NCI-H128 (cell line): ENCODE data around the gene TTLL1.

Source experiments
- DNase-seq: peaks from one replicate; lab custom pipeline; 2025; ENCODE audit not compliant: unreplicated experiment; lab: John Stamatoyannopoulos, UW

Gene TTLL1

DNA sequence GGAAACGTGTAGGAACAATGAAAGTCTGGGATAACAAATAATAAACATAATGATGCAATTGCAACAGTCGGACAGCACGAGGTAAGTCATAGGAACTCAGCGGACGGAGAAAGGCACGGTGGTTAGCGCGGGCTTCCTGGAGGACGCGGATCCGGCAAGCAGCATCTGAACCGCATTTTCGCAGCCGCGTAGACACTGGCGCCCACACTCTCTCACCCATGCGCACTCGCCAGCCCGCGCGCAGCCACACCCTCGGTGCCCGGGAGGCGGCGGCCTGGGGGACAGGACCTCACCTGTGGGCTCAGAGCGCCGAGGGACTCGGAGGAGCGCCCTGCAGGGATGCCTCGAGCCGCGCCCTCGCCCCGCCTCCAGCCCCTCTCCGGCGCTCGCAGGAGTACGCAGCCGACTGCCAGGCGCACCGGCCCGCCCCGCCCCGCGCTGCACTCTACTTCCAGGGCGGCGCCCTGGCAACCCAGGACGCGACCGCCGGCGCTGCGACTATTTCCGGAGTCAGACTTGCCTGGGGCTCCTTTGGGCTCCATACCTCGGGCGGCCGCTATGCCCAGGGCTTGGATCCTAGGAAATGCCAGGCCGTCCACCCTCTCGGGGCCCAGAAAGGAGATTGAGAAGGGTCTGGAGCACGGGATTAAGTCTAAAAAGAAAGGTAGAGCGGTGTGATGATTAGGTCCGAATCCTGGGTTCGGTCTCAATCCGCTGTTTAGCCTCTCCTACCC is at the start of gene TTLL1:
TTLL1 (minus strand) TSS at position 408 of the 734 bp plus-strand sequence. CDS start 13,805 bp downstream, outside the sequence.
- DNase-seq: no peak

- no peak for DNase-seq
Observed at GRCh38 chr22:43136801-43137200, 47.6 kb upstream of the TTLL1 start.

DNA sequence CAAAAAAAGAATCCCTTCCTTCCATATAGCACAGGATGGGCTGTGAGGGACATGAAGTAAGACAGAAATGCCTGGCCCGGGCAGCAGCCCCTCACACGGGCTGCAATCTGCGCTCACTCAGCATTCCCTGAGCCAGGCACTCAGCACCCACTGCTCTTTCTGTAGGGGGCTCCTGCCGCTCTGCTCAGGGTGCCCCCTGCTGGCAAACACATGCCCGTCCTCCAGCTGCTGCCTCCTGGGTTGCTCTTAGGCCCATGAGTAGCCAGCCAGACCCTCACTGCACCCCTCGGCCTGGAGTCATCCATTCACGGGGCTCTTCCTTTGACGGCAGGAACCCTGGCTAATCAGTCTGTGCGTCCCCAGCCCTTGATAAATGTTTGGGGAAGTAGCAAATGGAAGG is 47.1 kb upstream of the TTLL1 start:
- no peak for DNase-seq

DNA sequence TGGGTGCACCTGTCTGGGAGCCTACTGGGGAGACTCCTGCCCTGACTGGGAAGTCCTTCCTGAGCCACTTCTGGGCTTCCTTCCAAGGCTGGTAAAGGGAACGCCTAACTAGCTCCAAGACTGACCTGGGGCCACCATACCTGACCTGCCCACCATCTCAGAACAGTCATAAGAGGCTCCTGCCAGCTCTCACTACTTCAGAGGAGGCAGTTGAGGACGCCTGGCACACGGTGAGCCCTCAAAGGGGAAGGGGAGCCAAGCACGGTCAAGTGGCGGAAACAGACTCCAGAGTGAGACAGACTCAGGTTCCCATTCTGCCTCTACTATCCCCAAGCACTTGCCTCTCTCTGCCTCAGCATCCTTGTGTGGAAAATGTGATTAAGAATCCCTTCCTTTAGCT is 46.4 kb upstream of the TTLL1 start:
- no peak for DNase-seq

- no peak for DNase-seq
Observed at GRCh38 chr22:43134553-43134952, 45.4 kb upstream of the TTLL1 start.

- DNase-seq: no peak
Observed at GRCh38 chr22:43133401-43133800, 44.2 kb upstream of the TTLL1 start.

- no peak for DNase-seq
Observed at GRCh38 chr22:43131773-43132501, 42.7 kb upstream of the TTLL1 start.

GRCh38 chr22:43129426-43130425 is 40.5 kb upstream of the TTLL1 start:
- no peak for DNase-seq

DNA sequence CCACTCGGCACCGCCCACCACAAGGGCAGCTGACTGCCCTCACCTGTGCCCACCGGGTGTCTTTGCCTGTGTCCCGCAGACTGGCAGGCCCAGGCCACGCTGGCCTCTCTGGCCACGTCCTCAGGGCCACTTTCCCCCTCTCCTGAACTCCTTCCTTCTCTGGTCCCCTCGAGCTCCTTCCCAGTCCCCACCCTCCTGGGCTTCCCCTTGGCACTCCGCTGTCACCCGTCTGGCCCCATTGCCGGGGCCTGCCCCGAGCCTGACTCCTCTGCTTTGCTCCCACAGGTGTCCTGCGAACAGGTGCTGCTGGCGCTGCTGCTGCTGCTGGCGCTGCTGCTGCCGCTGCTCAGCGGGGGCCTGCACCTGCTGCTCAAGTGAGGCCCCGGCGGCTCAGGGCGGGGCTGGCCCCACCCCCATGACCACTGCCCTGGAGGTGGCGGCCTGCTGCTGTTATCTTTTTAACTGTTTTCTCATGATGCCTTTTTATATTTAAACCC is 39.8 kb upstream of the TTLL1 start:
- DNase-seq: no peak

GRCh38 chr22:43128116-43128515 is 38.9 kb upstream of the TTLL1 start:
- no peak for DNase-seq

GRCh38 chr22:43127166-43127908 is 38.1 kb upstream of the TTLL1 start:
- DNase-seq: no peak

GRCh38 chr22:43126501-43127165 is 37.4 kb upstream of the TTLL1 start:
- no peak for DNase-seq

GRCh38 chr22:43118953-43119458 is 29.8 kb upstream of the TTLL1 start:
- no peak for DNase-seq

DNA sequence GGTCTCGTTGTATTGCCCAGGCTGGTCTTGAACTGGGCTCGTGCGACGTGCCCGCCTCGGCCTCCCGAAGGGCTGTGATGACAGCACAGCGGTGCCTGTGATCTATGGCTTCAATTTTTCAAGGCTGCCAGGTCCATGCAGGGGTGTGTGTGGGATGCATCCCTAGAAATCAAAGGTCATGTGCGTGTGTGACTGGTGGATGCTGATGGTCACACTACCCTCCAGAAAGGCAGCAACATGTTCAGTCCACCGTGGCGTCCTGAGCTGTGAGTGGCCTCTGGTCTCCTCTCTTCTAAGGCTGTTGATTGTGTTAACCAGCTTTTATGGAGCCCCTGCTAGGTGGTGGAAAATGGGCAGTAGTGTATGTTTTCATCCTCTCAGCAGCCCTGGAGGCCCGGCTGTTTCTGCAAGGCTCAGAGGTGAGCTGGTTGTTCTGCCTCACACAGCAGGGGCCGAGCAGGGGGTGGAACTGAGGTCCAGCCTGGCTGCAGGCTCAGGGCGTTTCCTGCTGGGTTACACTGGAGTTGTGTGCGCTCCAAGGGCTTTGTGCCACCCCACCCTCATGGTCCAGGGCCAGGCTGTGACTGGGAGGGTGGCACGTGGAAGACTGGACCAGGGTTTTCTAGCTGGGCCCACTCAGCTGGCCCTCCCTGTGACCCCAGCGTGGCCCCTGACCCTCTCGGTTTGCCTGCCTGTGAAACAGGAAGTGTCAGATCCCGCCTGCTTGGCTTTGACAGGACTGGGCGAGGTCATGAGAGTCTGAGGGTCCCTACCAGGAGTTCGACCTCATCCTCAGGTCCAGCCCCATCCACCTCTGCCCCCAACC is 29.0 kb upstream of the TTLL1 start:
- DNase-seq: no peak

GRCh38 chr22:43116932-43117331 is 27.7 kb upstream of the TTLL1 start:
- DNase-seq: no peak

DNA sequence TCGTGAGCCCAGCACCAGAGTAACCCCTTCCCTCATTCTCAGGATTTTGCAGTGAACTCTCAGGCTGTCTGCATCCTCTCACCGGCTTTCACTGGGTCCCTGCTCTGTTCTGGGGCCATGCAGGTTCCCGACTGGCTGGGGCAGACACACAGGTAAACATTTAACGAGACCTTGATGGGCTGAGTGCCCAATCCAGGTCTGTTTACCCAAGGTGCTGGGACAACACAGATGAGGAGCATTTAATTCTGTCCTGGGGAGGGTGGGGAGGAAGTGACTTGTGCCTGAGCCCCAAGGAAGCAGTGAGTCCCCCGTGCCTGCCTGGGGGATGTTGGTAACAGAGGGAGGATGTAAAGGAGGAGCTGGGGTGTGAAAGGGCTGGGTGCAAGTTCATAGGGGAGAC is 25.8 kb upstream of the TTLL1 start:
- no peak for DNase-seq

- no peak for DNase-seq
Observed at GRCh38 chr22:43113526-43114251, 24.5 kb upstream of the TTLL1 start.

DNA sequence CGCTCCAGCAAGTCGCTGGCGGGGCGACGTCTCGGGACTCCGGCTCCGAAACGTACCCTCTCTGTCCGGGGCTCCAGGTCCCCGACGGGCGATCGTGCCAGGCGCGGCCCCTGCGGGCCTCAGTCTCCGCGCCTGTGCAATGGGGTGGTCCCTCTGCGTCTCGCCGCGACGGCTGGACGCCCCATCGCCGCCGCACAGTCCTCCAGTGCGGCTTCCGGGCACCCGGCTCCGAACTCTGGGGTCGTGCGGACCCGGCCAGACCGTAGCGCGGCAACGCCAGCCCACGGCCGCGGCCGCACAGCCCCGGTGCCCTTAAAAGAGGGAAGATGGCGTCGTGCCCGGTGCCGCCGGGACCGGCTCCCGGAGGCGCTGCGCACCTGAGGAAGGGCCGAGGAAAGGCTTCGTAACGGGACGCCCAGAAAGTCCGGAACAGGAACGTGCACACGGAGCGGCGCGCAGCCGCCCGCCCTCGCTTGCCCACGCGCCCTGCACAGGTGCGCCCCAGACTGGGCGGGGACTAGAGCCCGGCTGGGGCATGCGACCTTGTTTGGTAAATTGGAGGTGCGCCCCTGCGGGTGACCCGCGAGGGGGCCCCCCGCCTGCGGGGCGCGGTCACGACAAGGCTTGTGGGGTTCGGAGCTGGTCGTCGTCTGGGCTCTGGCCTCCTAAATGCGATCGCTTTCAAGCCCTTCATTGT is 21.9 kb upstream of the TTLL1 start:
- no peak for DNase-seq
